ENCODE results near the gene MTCH1.

The MTCH1 gene

DNA sequence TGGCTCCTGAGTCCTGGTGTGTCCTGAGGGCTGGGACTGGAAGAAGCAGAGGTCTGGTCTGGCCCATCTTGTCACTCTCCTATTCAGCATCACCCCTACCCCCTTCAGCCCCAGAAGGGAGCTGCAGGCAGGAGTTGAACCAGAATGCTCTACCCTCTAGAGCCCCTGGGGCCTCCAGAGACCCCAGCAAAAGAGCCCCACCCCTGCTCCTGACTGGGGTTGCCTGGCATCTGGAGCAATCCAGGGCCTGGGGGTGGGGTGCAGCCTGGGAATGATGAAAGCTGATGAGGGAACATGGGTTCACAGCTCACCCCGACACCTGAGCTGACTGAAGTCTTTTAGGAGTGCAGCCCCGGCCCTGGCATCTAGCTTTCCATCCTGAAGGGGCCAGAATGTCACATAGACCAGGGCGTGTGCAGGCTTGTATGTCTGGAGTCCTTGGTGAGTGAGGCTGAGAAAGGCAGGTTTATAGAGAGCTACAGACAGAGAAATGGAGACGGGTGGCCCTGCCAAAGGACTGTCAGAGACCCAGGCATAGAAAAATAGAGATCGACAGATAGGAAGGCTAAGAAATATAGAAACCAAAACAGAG is 31.7 kb upstream of the MTCH1 start:
- DNase-seq = no peak

- DNase-seq = no peak
These were observed 31.0 kb upstream of the MTCH1 start for GRCh38 chr6:37016995-37017394.

- no peak for DNase-seq
These were observed 29.5 kb upstream of the MTCH1 start for GRCh38 chr6:37015532-37015931.

DNA sequence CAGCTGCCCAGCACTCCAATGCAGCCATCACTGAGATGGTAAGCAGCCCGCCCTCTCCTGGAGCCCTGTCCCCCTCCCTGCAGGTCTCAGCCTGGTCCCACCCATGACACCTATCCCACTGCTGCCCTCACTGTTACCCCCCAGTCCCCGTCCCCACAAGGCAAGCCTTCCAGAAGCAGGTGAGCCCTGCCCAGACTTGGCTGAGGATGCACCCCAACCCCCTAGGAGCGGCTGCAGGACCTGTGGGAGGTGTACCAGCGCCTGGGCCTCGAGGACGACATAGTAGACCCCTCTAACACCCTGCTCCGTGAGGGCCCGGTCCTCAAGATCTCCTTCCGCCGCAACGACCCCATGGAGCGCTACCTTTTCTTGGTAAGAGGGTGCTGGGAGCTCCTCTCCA is 28.7 kb upstream of the MTCH1 start:
- no peak for DNase-seq

DNA sequence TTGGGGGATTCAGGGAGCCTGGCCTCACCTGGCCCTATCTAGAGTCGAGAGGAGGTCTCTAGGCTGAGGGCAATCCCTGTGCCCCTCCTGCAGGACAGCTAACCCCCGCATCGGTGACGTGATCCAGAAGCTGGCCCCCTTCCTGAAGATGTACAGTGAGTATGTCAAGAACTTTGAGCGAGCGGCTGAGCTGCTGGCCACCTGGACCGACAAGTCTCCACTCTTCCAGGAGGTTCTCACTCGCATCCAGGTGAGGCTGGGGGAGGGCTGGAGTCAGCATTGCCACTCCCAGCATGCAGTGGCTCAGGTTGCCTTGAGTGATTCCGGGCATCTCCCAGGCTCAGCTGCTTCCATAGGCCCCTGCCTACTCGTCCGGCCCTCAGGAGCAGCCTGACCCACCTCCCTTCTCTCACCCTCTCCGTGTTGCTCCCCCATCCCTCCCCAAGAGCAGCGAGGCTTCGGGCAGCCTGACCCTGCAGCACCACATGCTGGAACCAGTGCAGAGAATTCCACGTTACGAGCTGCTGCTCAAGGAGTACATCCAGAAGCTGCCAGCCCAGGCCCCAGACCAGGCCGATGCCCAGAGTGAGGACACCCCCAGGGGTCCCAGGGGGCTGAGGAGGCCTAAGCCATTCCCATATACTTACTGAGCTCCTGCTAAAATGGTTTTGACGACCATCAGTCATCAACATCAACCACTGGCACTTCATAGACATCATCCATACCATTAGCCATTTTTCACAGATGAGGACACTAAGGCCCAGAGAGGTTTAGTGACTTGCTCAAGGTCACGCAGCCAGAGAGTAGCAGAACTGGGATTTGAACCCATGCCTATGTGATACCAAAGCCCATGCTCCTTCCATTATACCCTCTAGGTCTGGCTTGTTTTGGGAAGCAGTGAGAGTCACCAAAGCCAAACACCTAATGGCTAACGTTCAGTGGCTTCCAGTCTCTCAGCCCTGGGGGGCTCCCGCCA is 27.8 kb upstream of the MTCH1 start:
- DNase-seq = no peak

DNA sequence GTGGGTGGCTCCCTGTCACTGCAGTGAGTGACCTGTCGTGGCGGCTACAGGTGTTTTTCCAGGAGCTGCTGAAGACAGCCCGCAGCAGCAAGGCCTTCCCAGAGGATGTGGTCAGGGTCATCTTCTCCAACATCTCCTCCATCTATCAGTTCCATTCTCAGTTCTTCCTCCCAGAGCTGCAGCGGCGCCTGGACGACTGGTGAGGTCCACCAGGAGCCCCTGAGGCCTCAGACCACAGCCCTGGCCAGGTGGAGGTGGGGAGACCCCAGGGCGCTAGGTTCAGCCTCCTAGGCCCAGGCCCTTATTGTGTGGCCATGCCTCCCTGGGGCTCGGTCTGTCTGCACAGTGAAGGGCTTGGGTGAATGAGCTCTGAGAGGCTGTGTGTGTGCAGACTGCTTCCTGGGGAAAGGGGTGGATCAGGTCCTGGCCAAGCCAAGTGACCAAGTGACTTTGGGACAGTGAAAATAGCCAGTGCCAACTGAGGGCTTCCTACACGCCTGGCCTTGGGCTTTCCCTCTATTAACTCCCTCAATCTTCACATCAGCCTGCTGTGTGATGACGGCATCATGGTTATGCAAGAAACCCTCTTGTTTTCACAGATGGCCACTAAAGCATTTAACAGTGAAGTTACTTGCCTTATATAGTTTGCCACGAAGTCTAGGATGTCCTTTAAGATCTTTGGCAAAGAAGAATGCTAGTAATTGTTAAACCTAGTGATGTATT is 25.8 kb upstream of the MTCH1 start:
- DNase-seq = no peak

GRCh38 chr6:37010402-37010892 is 24.5 kb upstream of the MTCH1 start:
- DNase-seq = no peak

DNA sequence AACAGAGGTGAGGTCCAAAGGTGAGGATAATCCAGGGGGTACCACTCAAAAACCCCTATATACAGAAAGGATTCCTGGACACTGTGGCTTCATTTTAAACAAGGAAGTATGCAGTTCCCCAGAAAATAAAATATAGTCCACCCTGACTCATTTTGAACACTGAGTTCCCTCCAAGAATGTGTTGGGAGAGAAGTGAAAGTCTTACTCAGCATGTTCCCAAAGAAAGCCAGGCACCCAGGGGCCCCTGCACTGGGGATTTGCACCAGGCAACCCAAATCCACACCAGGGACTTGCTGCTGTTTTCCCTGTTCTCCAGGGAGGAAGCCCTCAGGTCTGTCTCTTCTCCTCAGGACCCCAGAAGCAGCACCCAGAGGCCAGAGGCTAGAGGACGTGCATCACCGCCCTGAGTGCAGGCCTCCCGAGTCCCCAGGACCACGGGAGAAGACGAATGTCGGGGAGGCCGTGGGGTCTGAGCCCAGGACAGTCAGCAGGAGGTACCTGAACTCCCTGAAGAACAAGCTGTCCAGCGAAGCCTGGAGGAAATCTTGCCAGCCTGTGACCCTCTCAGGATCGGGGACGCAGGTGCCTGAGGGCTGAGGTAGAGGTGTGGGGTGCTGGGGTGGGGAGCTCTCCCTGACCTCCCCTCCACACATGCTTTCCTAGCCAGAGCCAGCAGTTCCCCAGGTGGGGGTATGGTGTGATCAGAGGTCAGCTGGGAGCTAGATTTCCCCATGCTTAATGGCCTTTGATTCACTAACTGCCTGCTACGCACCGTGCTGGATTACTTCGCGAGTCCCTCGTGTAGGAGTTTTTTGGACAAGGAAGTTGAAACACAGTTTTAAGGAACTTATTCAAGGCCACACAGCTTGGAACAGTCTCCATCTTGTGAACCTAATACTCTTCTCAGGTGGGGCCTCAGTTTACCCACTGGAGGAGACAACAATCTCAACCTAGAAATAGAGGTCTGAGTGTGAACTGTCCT is 22.8 kb upstream of the MTCH1 start:
- no peak for DNase-seq

DNA sequence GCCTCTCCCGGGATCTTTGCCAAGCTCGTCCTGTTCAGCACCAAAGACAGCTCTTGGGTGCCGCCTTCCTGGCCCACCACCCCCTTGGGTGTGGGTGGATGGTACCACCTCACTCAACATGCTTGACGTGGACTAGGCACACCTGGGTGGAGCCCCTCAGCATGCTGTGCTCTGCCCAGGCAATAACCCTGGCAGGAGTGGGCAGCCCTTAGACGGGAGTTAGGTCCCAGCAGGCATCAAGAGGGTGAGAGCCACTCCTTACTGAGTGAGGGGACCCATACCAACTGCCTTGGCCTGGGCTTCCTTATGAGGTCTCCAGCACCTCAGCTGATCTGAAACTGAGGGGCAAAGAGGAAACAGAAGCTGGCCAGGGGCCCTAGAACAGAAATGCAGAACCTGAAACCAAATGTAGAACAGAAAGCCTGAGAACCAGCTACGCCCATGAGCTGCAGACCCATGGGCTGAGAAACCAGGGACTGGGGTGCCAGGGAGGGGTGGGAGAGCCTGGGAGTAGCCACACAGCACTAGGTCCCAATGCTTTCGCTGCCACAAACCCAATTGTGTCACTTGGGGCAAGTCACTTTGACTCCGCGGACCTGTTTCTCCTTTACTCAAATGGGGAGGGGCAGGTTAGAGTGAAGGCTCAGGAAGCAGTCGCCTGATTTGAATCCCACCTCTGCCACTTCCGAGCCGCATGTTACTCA is 21.5 kb upstream of the MTCH1 start:
- no peak for DNase-seq

- no peak for DNase-seq
These were observed 20.9 kb upstream of the MTCH1 start for GRCh38 chr6:37006793-37007339.

DNA sequence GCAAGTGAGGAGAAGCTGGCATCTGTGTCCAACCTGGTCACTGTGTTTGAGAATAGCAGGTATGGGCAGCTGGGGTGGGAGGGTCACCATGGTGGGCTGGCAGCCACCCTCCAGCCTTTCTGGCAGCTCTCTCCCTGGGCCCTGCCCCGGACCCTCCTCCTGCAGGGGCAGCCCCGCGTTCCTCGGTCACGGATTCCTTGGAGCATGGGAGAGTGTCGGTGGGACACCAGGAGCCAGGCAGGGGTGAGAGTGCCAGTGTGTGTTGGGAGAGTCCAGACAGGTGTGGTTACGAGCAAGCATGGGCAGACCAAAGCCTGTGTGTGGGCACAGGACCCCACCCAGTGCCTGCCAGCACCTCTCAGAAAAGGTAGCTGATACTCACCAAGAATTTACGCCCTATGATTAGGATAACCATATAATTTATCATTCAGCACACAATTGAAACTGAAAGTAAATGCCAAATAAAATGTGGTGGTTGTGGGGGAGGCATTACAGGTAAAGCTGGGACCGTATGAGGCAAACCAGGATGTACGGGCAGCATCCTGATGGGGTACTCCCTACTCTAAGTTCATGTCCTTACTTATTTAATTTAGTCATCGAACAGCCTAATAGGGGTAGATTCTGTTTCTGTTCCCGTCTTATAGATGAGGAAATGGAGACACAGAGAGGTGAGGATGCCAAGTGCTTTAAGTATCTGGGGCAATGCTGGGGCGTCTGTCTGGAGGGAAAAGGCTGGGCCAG is 20.0 kb upstream of the MTCH1 start:
- DNase-seq = no peak

DNA sequence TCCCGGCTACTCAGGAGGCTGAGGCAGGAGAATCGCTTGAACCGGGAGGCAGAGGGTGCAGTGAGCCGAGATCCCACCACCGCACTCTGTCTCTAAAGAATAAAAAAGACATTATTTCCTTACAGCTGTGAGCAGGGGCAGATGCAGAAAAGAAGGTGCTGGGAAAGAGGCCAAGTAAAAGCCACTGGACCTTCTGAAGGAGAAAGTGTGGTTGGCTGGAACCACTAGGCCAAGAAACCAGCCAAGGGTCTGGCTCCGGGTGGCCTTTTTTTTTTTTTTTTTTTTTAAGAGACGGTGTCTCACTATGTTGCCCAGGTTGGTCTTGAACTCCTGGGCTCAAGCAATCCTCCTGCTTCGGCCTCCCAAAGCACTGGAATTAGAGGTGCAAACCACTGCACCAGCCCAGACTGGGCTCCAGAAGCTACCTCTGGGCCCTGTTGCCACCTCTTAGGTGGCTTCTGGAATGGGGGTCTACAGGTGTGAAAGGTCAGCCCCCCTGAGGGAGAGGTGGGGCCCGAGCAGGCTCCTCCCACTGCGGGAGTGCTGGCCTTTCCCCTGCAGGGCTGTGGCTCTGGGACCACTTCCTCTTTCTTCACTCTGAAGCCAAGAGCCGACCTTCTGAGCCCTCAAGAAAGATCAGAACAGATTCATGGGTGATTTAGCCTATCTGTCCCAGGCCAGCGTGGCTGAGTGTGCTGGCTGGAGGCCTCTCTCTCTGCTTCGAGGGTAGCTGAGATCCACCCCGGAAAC is 19.2 kb upstream of the MTCH1 start, which contains the start of gene FGD2:
FGD2 (plus strand) TSS at position 595 of the 750 bp plus-strand sequence. CDS start 163 bp downstream, outside the sequence.
- DNase-seq = no peak

DNA sequence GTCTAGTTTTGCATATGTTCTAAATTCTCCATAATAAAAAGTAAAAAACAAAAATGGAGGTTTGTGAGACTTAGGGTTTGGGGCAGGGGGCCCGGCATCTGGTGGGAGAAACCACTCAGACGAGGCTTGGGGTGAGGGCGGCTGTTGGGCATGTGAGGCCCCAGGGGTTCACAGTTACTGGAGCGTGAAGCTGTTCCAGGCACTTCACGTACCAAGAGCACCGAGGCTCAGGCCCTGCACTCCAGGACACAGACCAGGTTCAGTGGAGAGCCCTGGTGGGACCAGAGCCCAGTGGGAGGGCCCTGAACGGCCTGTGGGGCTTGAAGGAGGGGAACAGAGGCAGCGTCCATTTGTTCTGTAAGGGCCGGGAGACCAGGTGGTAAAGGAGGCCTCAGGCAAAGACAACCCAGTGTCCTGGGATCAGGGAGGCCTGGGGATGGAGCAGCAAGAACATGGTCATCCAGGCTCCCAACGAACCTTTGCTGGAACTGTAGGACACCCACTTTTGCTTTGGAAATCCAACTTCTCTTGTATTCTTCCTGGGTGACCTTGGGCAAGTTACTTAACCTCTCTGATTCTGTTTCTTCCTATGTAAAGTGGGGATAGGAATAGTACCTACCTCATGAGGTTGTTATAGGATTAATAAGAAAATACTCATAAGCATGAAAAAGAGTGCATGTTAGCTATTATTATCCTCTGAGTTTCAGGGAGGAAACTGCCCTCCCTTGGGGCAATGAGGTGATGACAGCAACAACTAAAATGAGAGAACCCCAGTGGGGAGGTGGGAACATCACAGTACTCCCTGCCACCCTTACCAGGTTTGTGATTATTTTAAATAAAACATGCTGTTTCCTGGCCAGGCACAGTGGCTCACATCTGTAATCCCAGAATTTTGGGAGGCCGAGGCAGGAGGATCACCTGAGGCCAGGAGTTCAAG is 18.3 kb upstream of the MTCH1 start:
- no peak for DNase-seq

- no peak for DNase-seq
These were observed 13.7 kb upstream of the MTCH1 start for GRCh38 chr6:36999751-37000125.

DNA sequence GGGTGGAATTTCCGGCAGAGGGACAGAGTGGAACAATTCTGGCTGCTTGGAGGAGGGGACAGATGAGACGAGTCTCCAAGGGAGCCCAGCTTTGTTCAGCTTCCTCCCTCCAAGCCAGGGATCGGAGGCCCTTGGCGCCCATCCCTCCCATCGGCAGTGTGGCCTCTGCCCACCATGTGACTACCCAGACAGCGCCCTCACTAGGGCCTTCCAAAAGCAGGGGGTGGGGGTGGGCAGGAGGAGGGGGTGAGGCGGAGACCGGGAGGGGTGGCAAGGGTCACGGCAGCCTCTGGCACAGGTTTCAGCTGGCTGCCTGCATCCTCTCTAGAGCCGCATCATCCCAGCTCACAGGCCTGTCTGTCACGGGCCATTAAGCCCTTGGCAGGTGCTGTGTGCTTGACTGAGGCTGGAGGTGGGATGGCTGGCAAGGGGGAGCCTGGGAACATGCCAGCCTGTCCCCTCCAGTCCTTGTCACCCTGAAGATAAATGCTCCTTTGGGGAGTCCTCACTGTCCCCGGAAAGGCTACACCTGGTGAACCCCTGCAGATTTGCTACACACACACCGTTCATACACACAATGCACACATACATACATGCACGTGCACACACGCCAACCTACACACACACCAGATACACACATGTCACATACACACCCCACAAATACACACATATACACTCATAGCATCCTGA is 13.2 kb upstream of the MTCH1 start:
- no peak for DNase-seq

DNA sequence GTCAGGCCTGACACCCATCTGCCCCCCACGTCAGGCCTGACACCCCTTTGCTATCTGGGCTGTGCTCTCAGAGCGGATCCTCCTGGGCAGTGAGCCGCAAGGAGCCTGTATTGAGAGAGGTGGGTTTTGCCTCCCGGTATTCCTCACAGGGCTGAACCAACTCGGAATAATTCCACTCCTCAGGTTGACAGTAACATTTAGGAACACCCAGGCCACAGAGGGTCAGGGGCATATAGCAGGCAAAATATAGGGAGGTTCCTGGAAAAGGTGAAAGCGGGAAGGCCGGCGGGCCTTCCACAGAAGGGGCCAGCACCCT is 12.7 kb upstream of the MTCH1 start:
- DNase-seq = no peak

- DNase-seq = no peak
These were observed 12.1 kb upstream of the MTCH1 start for GRCh38 chr6:36997811-36998722.
